GM12878 (cell line): ENCODE data around the gene PLA2G10. TPM values are rescaled to one million over a fixed set of nuclear protein-coding genes. Genes with fewer than 3 reads are reported as not detected.
"Not testable (repeated sequence)": the region's sequence is repeated elsewhere in the genome, so short reads cannot be mapped to it uniquely, and the experiment has no call there.

Experiments
- ATAC-seq: fragments of 200-7000 bp; cut with Tn5 transposase; 3 replicates; pipeline ENCODE4 v1.9.1; 2020; ENCODE audit warnings: mild to moderate bottlenecking, moderate library complexity
- BruUV-seq: library from RNA; stranded (reverse); fragments of 400-500 nt; replicated peaks from 2 replicates; lab custom pipeline; 2021; lab: Mats Ljungman, UMichigan
- CTCF ChIA-PET: fragments of 300-600 bp; sonication (Branson Sonifier 250); formaldehyde crosslinking; extraction: SDS; loops from one replicate; lab custom pipeline; 2021; ENCODE audit warnings: inconsistent platforms; lab: Yijun Ruan, JAX
- POLR2A ChIA-PET: fragments of 350-600 bp; formaldehyde crosslinking; extraction: SDS; loops from one replicate; lab custom pipeline; 2021; ENCODE audit warnings: inconsistent platforms; lab: Charles Lee
- RAD21 ChIA-PET: fragments of 300-600 bp; sonication (Branson Sonifier 250); formaldehyde crosslinking; loops from one replicate; lab custom pipeline; 2023; ENCODE audit warnings: antibody characterized with exemption; ENCODE audit not compliant: unreplicated experiment; lab: Charles Lee
- SMC1A ChIA-PET: fragments of 300-600 bp; sonication (Branson Sonifier 250); formaldehyde crosslinking; loops from one replicate; lab custom pipeline; 2023; ENCODE audit not compliant: unreplicated experiment, uncharacterized antibody; lab: Charles Lee
- DNase-seq: peaks from one replicate; pipeline ENCODE4 v3.0.0-alpha.2; 2011; ENCODE audit warnings: low read depth, low spot score
- FAIRE-seq: peaks from 3 replicates; lab custom pipeline; 2011; peaks lifted over from hg19 to GRCh38; lab: Jason Lieb, UNC
- H2AFZ ChIP-seq: 2 replicates; pipeline ENCODE4 v1.6.0; 2011; ENCODE audit warnings: low read depth, low read length, control low read depth; ENCODE audit not compliant: control insufficient read depth
- H3K27ac ChIP-seq: 2 replicates; pipeline ENCODE4 v1.5.1; 2011; ENCODE audit warnings: control low read depth; ENCODE audit not compliant: control insufficient read depth, insufficient read depth
- H3K27me3 ChIP-seq, 2 experiments: replicated peaks in 1 of 2; 2 replicates each; pipeline versions ENCODE4 v1.6.0 to v1.6.1; 2011; ENCODE audit warnings: low read length in 1 of 2; ENCODE audit not compliant: control insufficient read depth in 2 of 2, insufficient read depth in 2 of 2
- H3K36me3 ChIP-seq, 2 experiments: 2 replicates each; pipeline ENCODE4 v1.5.1; 2011; ENCODE audit warnings: low read length in 1 of 2; ENCODE audit not compliant: control insufficient read depth in 2 of 2, insufficient read depth in 2 of 2
- H3K4me1 ChIP-seq: 2 replicates; pipeline ENCODE4 v1.6.1; 2011; ENCODE audit warnings: mild to moderate bottlenecking, low read length, moderate library complexity, mixed read lengths; ENCODE audit not compliant: control insufficient read depth, insufficient read depth
- H3K4me2 ChIP-seq: 2 replicates; pipeline ENCODE4 v1.6.0; 2011; ENCODE audit warnings: control low read depth; ENCODE audit not compliant: control insufficient read depth, insufficient read depth
- H3K4me3 ChIP-seq: fragments of 200-600 bp; sonication (generic); 2 replicates; pipeline ENCODE4 v1.5.1; 2016
- H3K79me2 ChIP-seq: 2 replicates; pipeline ENCODE4 v1.6.0; 2011; ENCODE audit warnings: low read length; ENCODE audit not compliant: control insufficient read depth, insufficient read depth
- H3K9ac ChIP-seq: 2 replicates; pipeline ENCODE4 v1.8.0; 2011; ENCODE audit warnings: low read length, control low read depth, mixed read lengths; ENCODE audit not compliant: control insufficient read depth, insufficient read depth
- H3K9me3 ChIP-seq: replicated peaks from 3 replicates; pipeline ENCODE4 v1.5.1; 2011; ENCODE audit warnings: mild to moderate bottlenecking, low read length; ENCODE audit not compliant: control insufficient read depth, insufficient read depth
- H4K20me1 ChIP-seq: 2 replicates; pipeline ENCODE4 v1.6.0; 2011; ENCODE audit not compliant: control insufficient read depth, insufficient read depth
- E2F4 ChIP-seq: IDR thresholded peaks from 2 replicates; pipeline ENCODE4 v1.6.1; 2012; ENCODE audit warnings: low read depth, low read length, improper control_type of control experiment
- E4F1 ChIP-seq: fragments of 450-650 bp; IDR thresholded peaks from 2 replicates; pipeline ENCODE4 v1.6.1; 2018; ENCODE audit warnings: borderline replicate concordance, mild to moderate bottlenecking; ENCODE audit not compliant: partially characterized antibody
- ESRRA ChIP-seq: IDR thresholded peaks from 2 replicates; pipeline ENCODE4 v1.6.1; 2012; ENCODE audit warnings: mild to moderate bottlenecking, low read length, improper control_type of control experiment
- IRF4 ChIP-seq: IDR thresholded peaks from 2 replicates; pipeline ENCODE4 v1.6.1; 2011; ENCODE audit warnings: low read depth, low read length
- MYC ChIP-seq: IDR thresholded peaks from 2 replicates; pipeline ENCODE4 v1.6.1; 2011; ENCODE audit warnings: mild to moderate bottlenecking, low read length, moderate library complexity, inconsistent platforms; ENCODE audit not compliant: insufficient read depth, insufficient replicate concordance, insufficient read length, severe bottlenecking
- NFYB ChIP-seq: IDR thresholded peaks from 2 replicates; pipeline ENCODE4 v1.6.1; 2011; ENCODE audit warnings: low read depth, mild to moderate bottlenecking, low read length, improper control_type of control experiment, moderate library complexity; ENCODE audit not compliant: insufficient read depth
- STAT1 ChIP-seq: fragments of 450-650 bp; conservative IDR thresholded peaks from 2 replicates; pipeline ENCODE4 v1.6.1; 2014; ENCODE audit warnings: antibody characterized with exemption, mild to moderate bottlenecking
- whole genome bisulfite sequencing: methylation state at CpG from one replicate; pipeline ENCODE4 v1.1.6; 2016; ENCODE audit warnings: low lambda C conversion rate; ENCODE audit not compliant: insufficient replicate concordance, insufficient coverage; ENCODE audit errors: missing lambda C conversion rate; 5-methylcytosine and 5-hydroxymethylcytosine counted together
- in situ Hi-C: fragments of 300-500 bp; cut with MboI; formaldehyde crosslinking; loops from 9 replicates; pipeline ENCODE4 v1.14.3; 2018; ENCODE audit warnings: mixed read lengths
- intact Hi-C: fragments of 100-400 bp; cut with micrococcal nuclease; formaldehyde crosslinking; loops from one replicate; pipeline ENCODE4 v1.14.2; 2022; ENCODE audit not compliant: unreplicated experiment
- polyA plus RNA-seq, 11 experiments: library from polyadenylated mRNA; depleted of rRNA in 4 of 11; unstranded in 6 of 11; stranded (reverse) in 5 of 11; fragments of >200 nt; fragmentation: Nextera tagmentation in 4 of 11; fragmentation: Illumina TruSeq in 1 of 11; extraction: Ambion mirVana in 4 of 11; extraction: Trizol in 1 of 11; gene quantifications; 1 replicate in 1 of 11; 2 replicates in 10 of 11; pipeline versions ENCODE4 v1.2.1 to v1.2.3, GENCODE V29; 2011 to 2016; ENCODE audit warnings: inconsistent platforms in 2 of 11, missing spikeins in 2 of 11, low read depth in 1 of 11
- total RNA-seq, 4 experiments: library from RNA; depleted of rRNA in 3 of 4; stranded (reverse); fragments of >200 nt in 3 of 4; fragmentation: Illumina TruSeq in 1 of 4; extraction: Trizol in 1 of 4; gene quantifications; 2 replicates each; pipeline versions ENCODE4 v1.2.1 to v1.2.3, GENCODE V29; 2013 to 2021

Gene PLA2G10
- total and polyA plus RNA-seq, 10 of the 15 experiments (the other 5 are each of a cell fraction or from before 2014, with no cell fraction given): not detected

GRCh38 chr16:14640538-14640937, 53.6 kb downstream of the PLA2G10 start:
- in situ Hi-C loops (loop anchor here (25.0 kb wide), 2 partner anchors 447 to 997 kb away; partner anchors contain the start of genes MARF1 and RRN3), intact Hi-C loops (no loop called here)
- H2AFZ ChIP-seq: no peak overlapping the region
- RAD21 ChIA-PET: interaction anchor here (0.9 kb wide), 1 partner anchor 16 kb away, joined by 3 read pairs; no protein-coding TSS in a partner anchor
- SMC1A ChIA-PET: interaction anchor here (0.7 to 1.4 kb wide), 2 partner anchors 34 to 55 kb away, joined by 3 read pairs; no protein-coding TSS in a partner anchor
- no peak overlapping the region for H3K27ac ChIP-seq
- FAIRE-seq (no peak), DNase-seq (no peak), ATAC-seq (no peak)
- CTCF ChIA-PET: no interaction called here
- POLR2A ChIA-PET: no interaction called here
- H3K79me2 ChIP-seq: peaks cover 60% of the 10 kb centered on the region
- no peak overlapping the region for H3K4me2 ChIP-seq
- no peaks in the 10 kb centered on the region for H3K27me3 ChIP-seq
- no peaks in the 10 kb centered on the region for H3K9me3 ChIP-seq
- 97% methylated on average over 10 of the region's 10 CpGs for whole genome bisulfite sequencing
- no peak overlapping the region for H3K9ac ChIP-seq
- no TSS peak for BruUV-seq
- no peaks in the 10 kb centered on the region for H3K4me1 ChIP-seq
- H3K36me3 ChIP-seq: peaks cover 3 to 22% of the 10 kb centered on the region in 2 experiments
- no peak overlapping the region for H3K4me3 ChIP-seq
- no peaks in the 10 kb centered on the region for H4K20me1 ChIP-seq
- TF ChIP-seq E2F4 (no peak), MYC (no peak), NFYB (no peak), IRF4 (no peak), E4F1 (no peak), ESRRA (no peak), STAT1 (no peak)
- TF ChIP-seq, all 136 proteins: peak for 0

- DNase-seq, H4K20me1 ChIP-seq, ATAC-seq, H3K9ac ChIP-seq, H3K9me3 ChIP-seq, H3K27ac ChIP-seq, intact Hi-C loops, CTCF ChIA-PET, SMC1A ChIA-PET, H3K4me1 ChIP-seq, H3K4me2 ChIP-seq, FAIRE-seq, H3K27me3 ChIP-seq, H3K4me3 ChIP-seq, RAD21 ChIA-PET, BruUV-seq, POLR2A ChIA-PET, H2AFZ ChIP-seq: not testable (repeated sequence)
- Histone ChIP-seq H3K36me3 (peaks cover 2 to 10% of the 10 kb centered on the region in 2 experiments; a peak in 3 of 4 replicates), H3K79me2 (peaks cover 78% of the 10 kb centered on the region)
- 94% methylated on average over 1 of the region's 1 CpG for WGBS
- in situ Hi-C loops: loop anchor here (25.0 kb wide), 2 partner anchors 450 to 1000 kb away; partner anchors contain the start of genes MARF1 and RRN3
Measured at GRCh38 chr16:14636951-14637240, 57.2 kb downstream of the PLA2G10 start.
